Measurements from ENCODE around the gene CHD1. TPM values are rescaled to one million over a fixed set of nuclear protein-coding genes. Genes with fewer than 3 reads are reported as not detected.

Gene CHD1
- total RNA-seq, result 19.2 and 20.7 TPM in 2 replicates

DNA sequence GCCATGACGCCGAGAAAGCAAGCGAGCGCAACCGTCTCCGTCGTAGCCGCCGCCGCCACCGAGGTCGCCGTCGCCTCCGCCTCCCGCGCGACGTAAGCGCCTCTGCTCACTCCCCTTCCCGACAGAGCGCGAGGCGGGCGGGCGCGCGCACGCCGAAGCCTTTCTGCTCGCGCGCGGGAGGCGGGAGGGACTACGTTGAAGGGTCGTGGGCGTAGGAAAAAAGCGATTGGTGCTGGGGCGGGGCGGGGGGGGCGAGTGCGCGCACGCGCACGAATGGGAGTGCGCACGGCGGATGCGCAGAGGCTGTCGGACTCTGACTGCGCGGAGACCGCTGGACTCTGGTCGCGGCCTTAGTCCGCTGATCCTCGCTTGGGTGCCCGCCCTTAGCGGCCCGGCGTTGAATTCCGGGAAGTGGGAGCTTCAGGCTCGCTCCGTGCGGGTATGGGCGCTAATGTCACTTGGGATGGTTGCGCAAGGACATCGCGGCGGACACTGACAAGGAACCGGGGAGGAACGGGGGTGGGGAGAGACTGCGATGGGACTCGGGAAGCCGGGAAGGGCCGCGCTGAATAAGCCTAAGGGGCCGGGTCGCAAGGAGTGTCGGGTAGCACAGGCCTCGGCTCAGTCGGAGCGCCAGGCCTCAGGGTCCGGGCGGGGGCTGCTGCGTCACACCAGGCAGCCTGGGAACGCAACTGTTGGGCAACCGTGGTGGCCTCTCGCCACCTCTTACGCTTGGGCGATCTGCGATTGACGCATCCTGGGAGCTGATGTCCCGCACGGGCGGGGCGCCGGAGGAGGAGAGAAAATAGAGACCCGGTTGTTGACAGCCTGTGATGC, at the start of gene CHD1:
Gene CHD1, minus strand, starts transcription at position 135 of the 837 bp plus-strand sequence. CDS start 2,621 bp downstream, outside the sequence.

Other genes with a start within 250 kb of the CHD1 start
- gene RGMB, start 155.3 kb downstream of the CHD1 start, total RNA-seq, result 56.5 and 67.8 TPM in 2 replicates

Data from bronchus fibroblast of lung (primary cell).